Esophagus muscularis mucosa (tissue), 4 donors: ENCODE measurements around the gene GNA14. TPM values are rescaled to one million over a fixed set of nuclear protein-coding genes. Genes with fewer than 3 reads are reported as not detected.
A peak's percentile ranks its signal among the peaks of the same experiment; 100 is the strongest.
"Not testable (repeated sequence)": the region's sequence is repeated elsewhere in the genome, so short reads cannot be mapped to it uniquely, and the experiment has no call there.

Experiments used
- DNase-seq: peaks from one replicate; pipeline ENCODE4 v3.0.0-alpha.2; 2017; ENCODE audit errors: extremely low spot score
- H3K27ac ChIP-seq, 4 donors: fragments of 200-600 bp; sonication (generic); replicated peaks in 1 of 4; 1 replicate in 3 of 4; 2 replicates in 1 of 4; pipeline ENCODE4 v1.5.1; 2016 to 2019; ENCODE audit warnings: mild to moderate bottlenecking in 1 of 4
- H3K27me3 ChIP-seq, 4 donors: fragments of 200-600 bp; sonication (generic); one replicate each; pipeline versions ENCODE4 v1.5.1 to v1.6.0; 2016 to 2019
- H3K36me3 ChIP-seq, 4 donors: fragments of 200-600 bp; sonication (generic); one replicate each; pipeline ENCODE4 v1.5.1; 2016 to 2019
- H3K4me1 ChIP-seq, 4 donors: fragments of 200-600 bp; sonication (generic); one replicate each; pipeline ENCODE4 v1.5.1; 2016 to 2019
- H3K4me3 ChIP-seq, 4 donors: fragments of 200-600 bp; sonication (generic); 1 replicate in 2 of 4; 2 replicates in 2 of 4; pipeline ENCODE4 v1.5.1; 2016 to 2019; ENCODE audit warnings: mild to moderate bottlenecking in 4 of 4, moderate library complexity in 1 of 4
- H3K9me3 ChIP-seq, 4 donors: fragments of 200-600 bp; sonication (generic); 1 replicate in 3 of 4; 2 replicates in 1 of 4; pipeline ENCODE4 v1.5.1; 2016 to 2019
- EP300 ChIP-seq: sonication (generic); formaldehyde crosslinking; IDR thresholded peaks from one replicate; pipeline ENCODE4 v1.6.1; 2017; ENCODE audit warnings: antibody characterized with exemption
- POLR2A ChIP-seq: fragments of 450-650 bp; IDR thresholded peaks from one replicate; pipeline ENCODE4 v1.6.1; 2017; ENCODE audit warnings: antibody characterized with exemption, moderate library complexity, mild to moderate bottlenecking, low read depth
- POLR2AphosphoS5 ChIP-seq, 2 donors: sonication (generic); formaldehyde crosslinking; IDR thresholded peaks; one replicate each; pipeline ENCODE4 v1.6.1; 2017; ENCODE audit warnings: antibody characterized with exemption in 2 of 2
- WGBS: methylation state at CpG from one replicate; pipeline ENCODE4 v1.1.5; 2018; 5-methylcytosine and 5-hydroxymethylcytosine counted together
- intact Hi-C: fragments of 100-400 bp; cut with DNase I; formaldehyde crosslinking; loops from one replicate; pipeline ENCODE4 v1.15.1; 2023
- total RNA-seq, 4 donors: library from RNA; depleted of rRNA; stranded (reverse); fragments of >200 nt; gene quantifications; one replicate each; pipeline versions ENCODE4 v1.1.0 to v1.2.1, GENCODE V29; 2016
- TF ChIP-seq, protein P1 (sequence below), 3 experiments: fragments of 200-600 bp in 2 of 3; fragments of 450-650 bp in 1 of 3; sonication (generic) in 2 of 3; IDR thresholded peaks; one replicate each; pipeline ENCODE4 v1.5.1; 2017 to 2019; ENCODE audit warnings: antibody characterized with exemption in 3 of 3, mild to moderate bottlenecking in 2 of 3, moderate library complexity in 1 of 3

The GNA14 gene
- 1 to 10 TPM; 4.7 to 9.4 (median 7.4) TPM for total RNA-seq

DNA sequence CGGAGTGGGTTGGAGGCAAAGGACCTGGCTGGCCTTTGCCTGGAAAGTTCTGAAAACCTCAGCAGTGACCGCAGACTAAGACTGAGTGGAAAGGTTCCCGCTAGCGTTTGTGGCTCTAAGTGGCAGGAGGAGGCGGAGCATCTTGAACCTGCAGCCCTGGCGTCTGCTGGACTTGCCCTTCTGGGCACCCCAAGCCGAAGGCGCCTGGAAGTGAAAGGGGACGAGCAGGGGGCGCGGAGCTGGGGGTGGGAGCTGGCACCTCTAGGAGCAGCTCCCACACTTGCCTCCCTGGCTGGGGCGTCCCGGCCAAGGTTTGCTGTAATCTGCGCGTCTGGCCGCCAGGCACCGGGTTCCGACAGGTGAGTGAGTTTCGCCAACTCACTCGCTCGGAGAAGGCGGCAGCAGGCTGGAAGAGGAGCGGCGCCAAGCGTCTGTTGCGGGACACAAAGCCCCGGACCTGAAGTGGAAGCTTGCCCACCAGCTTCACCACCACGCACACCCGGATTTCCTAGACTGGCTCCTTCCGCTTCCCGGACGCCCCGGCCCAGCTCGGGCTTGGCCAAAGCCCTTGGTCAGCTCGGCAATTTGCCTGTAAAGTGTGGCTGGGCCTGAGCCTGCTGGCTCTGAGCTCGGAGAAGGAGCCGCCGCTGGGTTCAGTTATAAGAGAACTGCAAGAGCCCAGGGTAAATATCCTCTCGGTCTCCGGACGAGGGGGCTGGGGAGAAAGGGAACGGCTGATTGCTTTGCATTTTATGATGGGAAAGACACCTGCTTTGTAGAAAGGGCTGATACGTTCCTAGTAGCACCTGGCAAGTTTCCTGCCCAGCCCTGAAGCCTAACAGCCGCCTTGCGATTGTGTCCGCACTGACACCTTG, at the start of gene GNA14:
GNA14 (minus strand) TSS at position 89 of the 875 bp plus-strand sequence. CDS start 529 bp downstream, outside the sequence.
- H3K27me3 ChIP-seq = peaks cover 0 to 23% (median 3%) of the 10 kb centered on the region in 4 donors
- TF ChIP-seq POLR2A (no peak), POLR2AphosphoS5 (IDR thresholded peaks at IDR 0.05) (peak; percentile 13 to 32), EP300 (no peak)
- TF ChIP-seq, protein P1, sequence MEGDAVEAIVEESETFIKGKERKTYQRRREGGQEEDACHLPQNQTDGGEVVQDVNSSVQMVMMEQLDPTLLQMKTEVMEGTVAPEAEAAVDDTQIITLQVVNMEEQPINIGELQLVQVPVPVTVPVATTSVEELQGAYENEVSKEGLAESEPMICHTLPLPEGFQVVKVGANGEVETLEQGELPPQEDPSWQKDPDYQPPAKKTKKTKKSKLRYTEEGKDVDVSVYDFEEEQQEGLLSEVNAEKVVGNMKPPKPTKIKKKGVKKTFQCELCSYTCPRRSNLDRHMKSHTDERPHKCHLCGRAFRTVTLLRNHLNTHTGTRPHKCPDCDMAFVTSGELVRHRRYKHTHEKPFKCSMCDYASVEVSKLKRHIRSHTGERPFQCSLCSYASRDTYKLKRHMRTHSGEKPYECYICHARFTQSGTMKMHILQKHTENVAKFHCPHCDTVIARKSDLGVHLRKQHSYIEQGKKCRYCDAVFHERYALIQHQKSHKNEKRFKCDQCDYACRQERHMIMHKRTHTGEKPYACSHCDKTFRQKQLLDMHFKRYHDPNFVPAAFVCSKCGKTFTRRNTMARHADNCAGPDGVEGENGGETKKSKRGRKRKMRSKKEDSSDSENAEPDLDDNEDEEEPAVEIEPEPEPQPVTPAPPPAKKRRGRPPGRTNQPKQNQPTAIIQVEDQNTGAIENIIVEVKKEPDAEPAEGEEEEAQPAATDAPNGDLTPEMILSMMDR (IDR thresholded peaks at IDR 0.05) = no peak
- peak within 1 kb of the TSS; percentile 59 to 65 (median 62) for H3K4me3 ChIP-seq
- H3K4me1 ChIP-seq = peaks cover 0 to 35% (median 32%) of the 10 kb centered on the region in 4 donors
- no peaks in the 10 kb centered on the region for H3K9me3 ChIP-seq
- intact Hi-C loops = loop anchor here (5.0 to 10.0 kb wide), 2 partner anchors 191 to 206 kb away; no protein-coding TSS in a partner anchor
- DNase-seq = no peak
- WGBS = 9% methylated on average over 22 of the region's 46 CpGs
- H3K27ac ChIP-seq = peak within 1 kb of the TSS; percentile 58 to 78 (median 64)
- no peaks in the 10 kb centered on the region for H3K36me3 ChIP-seq

GRCh38 chr9:77697238-77697984, 49.3 kb upstream of the GNA14 start:
- TF ChIP-seq POLR2AphosphoS5 (IDR thresholded peaks at IDR 0.05) = no peak
- TF ChIP-seq, protein P1 (IDR thresholded peaks at IDR 0.05) = no peak
- TF ChIP-seq POLR2A = no peak
- no peak for TF ChIP-seq EP300
- H3K27me3 ChIP-seq = no peaks in the 10 kb centered on the region
- WGBS = 80% methylated on average over 1 of the region's 1 CpG
- no peaks in the 10 kb centered on the region for H3K4me1 ChIP-seq
- no peaks in the 10 kb centered on the region for H3K36me3 ChIP-seq
- no peak for DNase-seq
- intact Hi-C loops = no loop called here
- peaks cover 0 to 14% (median 3%) of the 10 kb centered on the region in 4 donors for H3K9me3 ChIP-seq
- H3K4me3 ChIP-seq = no peak overlapping the region
- H3K27ac ChIP-seq = no peak overlapping the region

GRCh38 chr9:77690723-77691122, 42.6 kb upstream of the GNA14 start:
- H3K9me3 ChIP-seq, H3K36me3 ChIP-seq, DNase-seq, H3K4me3 ChIP-seq, intact Hi-C loops, H3K4me1 ChIP-seq, H3K27me3 ChIP-seq, H3K27ac ChIP-seq: not testable (repeated sequence)
- 88% methylated on average over 3 of the region's 3 CpGs for WGBS

DNA sequence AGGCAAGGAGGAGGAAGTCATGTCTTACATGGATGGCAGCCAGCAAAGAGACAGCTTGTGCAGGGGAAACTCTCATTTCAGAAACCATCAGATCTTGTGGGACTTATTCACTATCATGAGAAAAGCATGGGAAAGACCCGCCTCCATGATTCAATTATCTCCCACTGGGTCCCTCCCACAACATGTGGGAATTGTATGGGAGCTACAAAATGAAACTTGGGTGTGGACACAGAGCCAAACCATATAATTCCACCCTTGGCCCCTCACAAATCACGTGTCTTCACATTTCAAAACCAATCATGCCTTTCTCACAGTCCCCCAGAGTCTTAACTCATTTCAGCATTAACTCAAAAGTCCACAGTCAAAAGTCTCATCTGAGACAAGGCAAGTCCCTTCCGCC, 42.0 kb upstream of the GNA14 start:
- H3K27me3 ChIP-seq, H3K9me3 ChIP-seq, H3K4me3 ChIP-seq, H3K36me3 ChIP-seq, H3K4me1 ChIP-seq, DNase-seq, intact Hi-C loops, H3K27ac ChIP-seq: not testable (repeated sequence)
- WGBS = 94% methylated on average over 3 of the region's 3 CpGs

DNA sequence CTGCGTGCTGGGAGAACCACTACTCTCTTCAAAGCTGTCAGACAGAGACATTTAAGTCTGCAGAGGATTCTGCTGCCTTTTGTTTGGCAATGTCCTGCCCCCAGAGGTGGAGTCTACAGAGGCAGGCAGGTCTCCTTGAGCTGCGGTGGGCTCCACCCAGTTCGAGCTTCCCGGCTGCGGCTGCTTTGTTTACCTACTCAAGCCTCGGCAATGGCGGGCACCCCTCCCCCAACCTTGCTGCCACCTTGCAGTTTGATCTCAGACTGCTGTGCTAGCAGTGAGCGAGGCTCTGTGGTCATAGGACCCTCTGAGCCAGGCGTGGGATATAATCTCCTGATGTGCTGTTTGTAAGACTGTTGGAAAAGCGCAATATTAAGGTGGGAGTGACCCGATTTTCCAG, 39.6 kb upstream of the GNA14 start:
- H3K4me1 ChIP-seq, intact Hi-C loops: not testable (repeated sequence)
- 97% methylated on average over 9 of the region's 11 CpGs for WGBS

DNA sequence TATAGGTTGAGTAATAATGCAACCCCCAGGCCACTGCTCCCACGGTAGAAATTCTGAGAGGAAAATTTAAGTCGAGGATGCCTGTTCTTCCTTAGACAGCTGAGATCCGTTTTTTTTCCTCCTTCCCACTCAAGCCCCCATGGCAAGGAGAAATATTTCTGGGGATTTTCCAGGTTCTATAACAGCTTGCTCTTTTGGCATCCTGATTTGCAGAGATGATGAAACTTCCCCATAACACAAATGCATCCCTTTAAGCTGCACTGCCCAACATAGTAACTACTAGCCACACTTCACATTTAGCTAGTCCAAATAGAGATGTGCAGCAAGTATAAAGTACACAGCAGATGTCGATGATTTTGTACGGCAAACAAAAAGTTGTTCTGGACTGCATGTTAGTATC, 32.5 kb upstream of the GNA14 start:
- Histone ChIP-seq H3K9me3 (no peaks in the 10 kb centered on the region), H3K4me1 (peaks cover 0 to 19% (median 0%) of the 10 kb centered on the region in 4 donors), H3K4me3 (no peak overlapping the region), H3K27me3 (no peaks in the 10 kb centered on the region), H3K36me3 (no peaks in the 10 kb centered on the region), H3K27ac (no peak overlapping the region)
- no peak for DNase-seq
- intact Hi-C loops = no loop called here
- TF ChIP-seq POLR2A = no peak
- TF ChIP-seq POLR2AphosphoS5 (IDR thresholded peaks at IDR 0.05) = no peak
- no peak for TF ChIP-seq EP300
- TF ChIP-seq, protein P1 (IDR thresholded peaks at IDR 0.05) = no peak
- 75% methylated on average over 5 of the region's 5 CpGs for WGBS

More for the DNA sequence above, 39.6 kb upstream of the GNA14 start:
- not testable (repeated sequence) for DNase-seq, H3K27ac ChIP-seq, H3K9me3 ChIP-seq, H3K4me3 ChIP-seq, H3K27me3 ChIP-seq, H3K36me3 ChIP-seq
